OCI-M1 (cell line): ENCODE data around the gene LMAN1.

ENCODE experiments used
- DNase-seq: peaks from one replicate; lab custom pipeline; 2025; lab: John Stamatoyannopoulos, UW

The LMAN1 gene

DNA sequence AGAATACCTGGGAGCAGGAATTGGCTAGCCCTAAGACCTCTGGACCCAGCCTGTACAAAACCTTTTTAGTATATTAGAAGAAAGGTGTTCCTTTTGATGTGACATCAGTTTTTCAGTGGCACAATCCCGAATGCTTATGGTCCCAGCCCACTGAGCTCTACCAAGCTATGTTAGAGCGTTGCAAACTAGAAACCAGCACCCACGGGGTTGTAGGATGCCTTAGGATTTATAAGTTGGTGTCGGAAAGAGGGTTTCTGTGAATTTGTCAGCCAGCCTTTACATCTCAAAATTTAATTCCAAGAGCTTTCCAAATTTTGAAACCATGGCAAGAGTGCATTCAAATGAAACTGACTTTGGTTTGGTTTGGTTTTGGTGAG is 499 bp upstream of the LMAN1 start:
- no peak for DNase-seq

DNA sequence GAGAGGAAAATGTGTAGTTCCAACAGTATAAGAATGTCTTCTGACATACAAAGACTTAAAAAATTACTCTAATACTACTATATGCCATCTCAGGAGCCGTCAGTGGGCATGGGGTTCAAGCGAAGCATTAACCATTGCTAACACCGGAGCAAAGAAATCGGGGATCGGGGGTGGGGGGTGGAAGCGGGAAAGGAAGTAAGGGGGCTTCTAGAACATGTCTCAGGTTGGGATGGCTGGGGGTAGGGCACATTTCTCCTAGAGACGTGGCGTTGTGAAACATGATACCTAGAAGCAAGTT is 702 bp downstream of the LMAN1 start:
- no peak for DNase-seq

- DNase-seq = peak; percentile 78
Measured at GRCh38 chr18:59357928-59358327, 1.1 kb downstream of the LMAN1 start.

DNA sequence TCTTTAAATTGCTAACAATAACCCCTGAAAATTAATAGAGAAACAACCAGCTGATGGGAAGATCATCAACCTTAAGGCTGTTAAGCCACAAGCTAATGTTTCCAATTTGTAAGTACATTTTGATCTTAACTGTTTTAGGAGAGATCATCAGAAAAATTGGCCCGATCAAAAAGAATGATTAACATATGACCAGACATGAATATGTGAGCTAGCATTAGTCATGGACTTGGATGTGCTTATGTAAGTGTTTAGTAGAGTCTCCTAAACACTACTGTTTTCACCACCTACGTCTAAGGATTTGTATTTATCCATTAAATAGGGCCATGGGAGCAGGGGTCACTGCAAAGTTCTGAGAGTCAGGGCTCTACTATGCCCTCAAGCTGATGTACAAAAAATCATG is 4.3 kb downstream of the LMAN1 start:
- DNase-seq = no peak

GRCh38 chr18:59353079-59353680 is 5.9 kb downstream of the LMAN1 start:
- no peak for DNase-seq

DNA sequence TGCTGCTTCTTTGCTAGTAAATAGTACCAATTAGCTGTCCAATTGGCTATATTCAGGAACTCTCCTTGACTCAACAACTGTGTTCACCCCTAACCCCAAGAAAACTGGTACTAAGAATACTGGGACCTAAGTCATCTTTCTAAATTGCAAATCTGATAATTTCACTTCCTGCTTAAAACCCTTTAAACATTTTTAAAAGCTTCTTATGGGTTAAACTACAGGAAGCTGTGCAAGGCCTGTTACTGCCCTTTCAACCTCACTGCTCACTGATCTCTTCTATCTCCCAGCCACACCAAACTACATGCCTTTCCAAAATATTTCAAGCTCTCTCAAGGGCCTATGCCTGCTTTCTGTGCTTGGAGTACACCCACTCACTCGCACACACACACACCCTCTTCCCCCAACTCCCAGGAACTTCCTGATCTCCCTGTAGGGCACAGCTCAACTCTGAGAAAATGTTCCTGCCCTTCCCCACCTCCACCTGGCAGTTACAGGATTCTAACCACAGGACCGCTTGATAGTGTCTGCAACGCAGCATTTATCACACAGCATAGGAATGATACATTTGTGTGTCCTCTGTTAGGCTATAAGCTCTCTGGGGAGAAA is 6.7 kb downstream of the LMAN1 start:
- DNase-seq = no peak

DNA sequence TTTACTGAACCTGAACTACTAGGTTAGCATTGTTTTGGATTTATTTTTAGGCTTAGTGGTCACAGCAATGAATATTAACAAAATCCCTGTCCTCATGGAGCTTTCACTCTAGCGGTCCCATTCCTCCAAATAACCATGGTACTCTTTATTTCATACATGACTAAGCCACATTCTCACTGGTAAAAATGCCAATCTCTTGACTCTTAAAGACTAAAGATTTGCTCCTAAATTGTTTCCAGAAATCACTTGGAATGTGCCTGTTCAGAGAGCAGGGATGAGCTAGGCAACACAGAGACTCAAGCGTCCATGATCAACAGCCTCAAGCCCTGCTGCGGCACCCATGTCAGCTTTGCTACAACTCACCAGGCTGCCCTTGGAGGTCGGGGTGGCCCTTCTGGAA is 13.5 kb downstream of the LMAN1 start:
- no peak for DNase-seq

- no peak for DNase-seq
Measured at GRCh38 chr18:59344996-59345395, 14.1 kb downstream of the LMAN1 start.

- DNase-seq = no peak
Measured at GRCh38 chr18:59343926-59344325, 15.1 kb downstream of the LMAN1 start.

DNA sequence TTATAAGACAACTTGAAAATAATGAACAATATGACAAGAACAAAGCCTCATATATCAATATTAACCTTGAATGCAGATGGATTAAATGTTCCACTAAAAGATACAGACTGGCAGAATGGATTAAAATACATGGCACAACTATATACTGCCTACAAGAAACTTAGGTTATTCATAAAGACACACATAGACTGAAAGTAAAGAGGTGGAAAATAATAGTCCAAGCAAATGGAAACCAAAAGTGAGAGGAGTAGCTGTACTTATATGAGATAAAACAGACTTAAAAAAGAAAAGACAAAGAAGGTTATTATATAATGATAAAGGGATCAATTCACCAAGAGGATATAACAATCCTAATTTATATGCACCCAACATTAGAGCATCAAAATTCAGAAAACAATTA is 18.2 kb downstream of the LMAN1 start:
- DNase-seq = no peak

DNA sequence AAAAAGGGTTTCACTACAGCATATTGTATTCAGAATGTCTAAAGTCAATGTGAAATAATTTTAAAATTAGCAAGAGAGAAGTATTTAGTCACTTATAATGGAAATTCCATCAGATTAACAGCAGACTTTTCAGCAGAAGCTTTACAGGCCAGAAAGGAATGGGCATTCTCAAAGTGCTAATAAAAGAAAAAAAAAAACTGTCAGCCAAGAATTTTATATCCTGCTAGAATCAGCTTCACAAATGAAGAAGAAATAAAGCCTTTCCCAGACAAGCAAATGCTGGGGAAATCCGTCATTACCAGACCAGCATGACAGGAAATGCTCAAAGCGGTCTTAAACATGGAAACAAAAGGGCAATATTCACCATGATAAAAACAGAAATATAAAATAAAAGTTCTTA is 18.8 kb downstream of the LMAN1 start:
- DNase-seq = no peak

DNA sequence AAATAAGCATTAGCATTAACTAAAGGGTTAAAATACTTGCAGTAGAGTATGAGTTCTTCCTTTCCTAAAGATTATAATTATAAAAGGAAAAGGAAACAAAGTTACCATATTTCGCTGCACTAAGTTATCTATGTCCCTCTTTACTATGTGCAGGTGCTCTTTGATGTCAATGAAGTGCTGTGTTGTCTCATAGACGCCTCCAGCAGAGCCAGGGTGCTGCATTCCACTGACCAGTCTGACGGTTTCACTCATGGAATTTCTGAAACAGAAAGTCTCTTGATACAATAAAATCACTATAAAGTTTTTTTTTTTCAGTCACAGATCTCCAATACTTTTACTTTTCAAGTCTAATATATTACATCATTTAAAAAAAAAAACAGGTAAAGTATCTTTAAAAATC is 26.1 kb downstream of the LMAN1 start:
- DNase-seq = no peak

DNA sequence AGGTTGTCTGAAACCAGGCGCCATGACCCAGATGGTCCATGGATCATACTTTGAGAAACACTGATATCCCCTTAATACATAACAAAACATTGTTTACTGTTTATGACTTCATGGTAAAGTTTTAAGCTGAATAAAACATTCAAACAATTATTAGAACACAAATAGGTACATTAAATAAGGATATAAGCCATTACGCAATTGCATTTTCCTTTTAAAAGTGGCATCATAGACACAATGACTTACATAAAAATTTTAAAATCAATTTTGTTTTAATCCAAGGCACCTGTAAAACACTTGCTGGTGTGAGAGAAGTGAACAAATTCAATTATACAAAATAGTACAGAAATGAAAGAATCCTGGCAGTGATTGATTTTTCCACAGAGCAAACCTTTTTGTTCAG is 30.4 kb downstream of the LMAN1 start:
- no peak for DNase-seq

- peak; percentile 8 for DNase-seq
Measured at GRCh38 chr18:59325965-59326364, 33.1 kb downstream of the LMAN1 start.

DNA sequence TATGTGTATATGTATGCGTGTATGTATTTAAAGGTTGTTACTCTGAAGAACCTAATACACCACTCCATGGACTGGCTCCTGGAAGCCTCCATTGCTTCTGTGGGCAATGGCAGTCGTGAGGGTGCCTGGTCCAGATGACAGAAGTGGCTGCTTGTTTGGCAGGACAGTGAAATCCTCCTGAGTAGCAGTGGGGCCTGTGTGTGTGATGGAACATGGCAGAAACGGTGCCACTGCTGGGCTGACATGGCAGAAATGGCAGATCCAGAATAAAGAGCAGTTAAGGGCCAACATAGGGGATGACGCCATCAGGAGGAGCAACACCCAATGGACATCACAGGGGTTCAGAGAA is 34.5 kb downstream of the LMAN1 start:
- no peak for DNase-seq

GRCh38 chr18:59323931-59324622 is 35.0 kb downstream of the LMAN1 start:
- DNase-seq = no peak

GRCh38 chr18:59318460-59319050 is 40.5 kb downstream of the LMAN1 start, which contains the start of gene CPLX4:
TSS of gene CPLX4 (minus strand) at chr18:59318649. CDS start at chr18:59318462, 187 bp downstream.
- no peak for DNase-seq

DNA sequence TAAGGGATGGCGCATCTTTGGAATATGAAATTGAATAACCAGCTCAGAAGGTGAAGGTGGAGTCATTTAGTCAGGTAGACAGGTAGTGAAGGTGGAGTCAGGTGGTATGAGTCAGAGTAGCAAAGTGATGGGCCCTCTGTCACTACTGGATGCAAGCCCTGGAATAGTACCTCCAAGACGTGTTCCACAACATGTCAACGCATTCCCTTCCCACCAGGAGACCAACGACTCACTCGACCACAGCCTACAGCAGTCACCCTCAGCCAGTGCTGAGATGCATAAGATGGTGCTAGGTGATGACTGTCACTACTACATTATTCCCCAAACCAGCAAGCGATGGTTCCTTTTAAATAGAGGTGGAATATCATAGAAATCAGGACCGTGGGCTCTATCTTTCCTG is 47.4 kb downstream of the LMAN1 start:
- DNase-seq = no peak

DNA sequence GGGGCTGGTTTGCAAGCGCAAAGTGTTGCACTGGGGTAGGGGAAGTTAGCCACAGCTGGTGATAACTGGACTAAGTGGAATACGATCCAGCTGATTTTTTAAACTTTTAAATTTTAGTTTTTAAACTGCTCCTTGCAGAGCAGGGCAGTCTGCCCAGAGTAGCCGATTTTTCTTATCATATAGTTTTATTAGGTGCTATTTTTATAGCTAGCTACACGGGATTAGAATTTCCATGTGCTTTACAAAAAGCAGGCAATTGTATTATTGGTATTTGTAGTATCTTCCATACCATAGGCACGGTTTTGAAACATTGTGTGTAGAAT is 50.2 kb downstream of the LMAN1 start:
- no peak for DNase-seq

DNA sequence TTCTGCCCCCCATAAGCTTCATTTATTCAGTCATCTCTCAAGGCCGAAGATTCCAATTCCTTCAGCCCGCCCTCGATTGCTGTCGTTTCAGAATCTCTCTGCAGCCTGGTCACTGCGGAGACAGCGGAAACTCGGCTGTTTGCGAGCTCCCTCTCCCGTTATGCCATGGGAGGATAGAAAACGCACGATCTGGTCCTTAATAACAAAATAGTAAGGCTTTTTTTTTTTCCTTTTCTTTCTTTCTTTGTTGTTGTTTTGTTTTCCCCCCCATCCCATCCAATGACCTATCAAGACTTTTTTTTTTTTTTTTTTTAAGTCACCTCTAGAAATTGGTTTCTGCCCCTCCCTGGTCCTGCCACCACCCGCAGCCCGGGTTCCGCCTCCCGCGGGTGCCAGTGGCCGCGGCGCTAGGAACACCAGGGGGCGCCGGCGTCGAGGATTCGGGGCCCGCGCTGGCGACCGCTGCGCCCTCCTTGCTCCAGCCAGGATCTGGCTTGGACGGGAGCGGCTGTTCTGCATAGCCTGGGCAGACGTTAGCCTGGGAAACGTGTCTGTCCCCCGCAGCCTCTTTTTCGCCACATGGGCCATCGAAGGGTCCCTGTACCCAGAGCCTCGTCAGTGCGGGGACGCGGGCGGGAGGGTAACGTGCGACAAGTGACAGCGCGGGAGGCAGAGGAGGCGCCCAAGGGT is 50.7 kb downstream of the LMAN1 start:
- peak; percentile 81 for DNase-seq

GRCh38 chr18:59306640-59307039 is 52.4 kb downstream of the LMAN1 start:
- no peak for DNase-seq

- DNase-seq = no peak
Measured at GRCh38 chr18:59305295-59305694, 53.8 kb downstream of the LMAN1 start.

- DNase-seq = no peak
Measured at GRCh38 chr18:59303656-59304195, 55.3 kb downstream of the LMAN1 start.
